Ascending aorta (tissue), 2 donors: ENCODE results near the gene PPA1. TPM values are rescaled to one million over a fixed set of nuclear protein-coding genes. Genes with fewer than 3 reads are reported as not detected.

Experiments used
- DNase-seq, 2 donors: peaks; one replicate each; pipeline ENCODE4 v3.0.0-alpha.2; 2019; ENCODE audit warnings: low spot score in 2 of 2
- H3K27ac ChIP-seq, 2 donors: fragments of 200-600 bp; sonication (generic); one replicate each; pipeline ENCODE4 v1.5.1; 2016 to 2017; ENCODE audit warnings: mild to moderate bottlenecking in 1 of 2
- H3K27me3 ChIP-seq: fragments of 200-600 bp; sonication (generic); one replicate; pipeline ENCODE4 v1.5.1; 2017
- H3K36me3 ChIP-seq, 2 donors: fragments of 200-600 bp; sonication (generic); one replicate each; pipeline ENCODE4 v1.5.1; 2016
- H3K4me1 ChIP-seq, 2 donors: fragments of 200-600 bp; sonication (generic); one replicate each; pipeline ENCODE4 v1.5.1; 2016 to 2017; ENCODE audit warnings: mild to moderate bottlenecking in 1 of 2
- H3K4me3 ChIP-seq, 2 donors: fragments of 200-600 bp; sonication (generic); one replicate each; pipeline ENCODE4 v1.5.1; 2016 to 2017; ENCODE audit warnings: mild to moderate bottlenecking in 1 of 2
- H3K9me3 ChIP-seq, 2 donors: fragments of 200-600 bp; sonication (generic); one replicate each; pipeline ENCODE4 v1.5.1; 2016
- intact Hi-C: fragments of 100-400 bp; cut with DNase I; formaldehyde crosslinking; loops from one replicate; pipeline ENCODE4 v1.15.1; 2023
- total RNA-seq: library from RNA; depleted of rRNA; stranded (reverse); fragments of >200 nt; gene quantifications from one replicate; pipeline ENCODE4 v1.1.0, GENCODE V29; 2016
- TF ChIP-seq, protein P1 (sequence below), 3 experiments: fragments of 200-600 bp in 2 of 3; fragments of 450-650 bp in 1 of 3; sonication (generic) in 2 of 3; IDR thresholded peaks; one replicate each; pipeline ENCODE4 v1.5.1; 2016 to 2019; ENCODE audit warnings: antibody characterized with exemption in 3 of 3, mild to moderate bottlenecking in 1 of 3, moderate library complexity in 1 of 3

Gene PPA1
- total RNA-seq, 1 donor from 2014 or later = 66.4 TPM

DNA sequence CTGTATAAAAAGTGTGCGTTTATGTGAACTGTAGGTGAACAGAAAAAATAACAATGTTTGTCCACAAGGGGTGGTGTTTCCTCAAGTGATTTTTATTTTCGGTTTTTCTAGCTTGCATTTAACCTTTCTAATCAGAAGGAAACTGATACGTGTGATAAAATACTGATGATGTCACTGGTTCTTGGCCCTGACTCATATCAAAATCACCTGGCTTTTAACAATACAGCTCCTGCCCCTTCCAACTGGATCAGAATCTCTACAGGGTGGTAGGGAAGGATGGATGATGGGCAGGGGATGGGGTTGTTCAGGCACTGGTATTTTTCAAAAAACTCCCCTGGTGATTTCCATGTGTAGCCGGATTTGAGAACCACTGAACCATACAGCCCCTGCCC, 39.7 kb upstream of the PPA1 start:
- intact Hi-C loops = no loop called here
- DNase-seq = peak in 1 of 2 donors; percentile 27
- Histone ChIP-seq H3K27me3 (no peaks in the 10 kb centered on the region), H3K4me3 (no peak overlapping the region), H3K4me1 (no peaks in the 10 kb centered on the region), H3K9me3 (no peaks in the 10 kb centered on the region), H3K27ac (no peak overlapping the region), H3K36me3 (no peaks in the 10 kb centered on the region)
- TF ChIP-seq, protein P1, sequence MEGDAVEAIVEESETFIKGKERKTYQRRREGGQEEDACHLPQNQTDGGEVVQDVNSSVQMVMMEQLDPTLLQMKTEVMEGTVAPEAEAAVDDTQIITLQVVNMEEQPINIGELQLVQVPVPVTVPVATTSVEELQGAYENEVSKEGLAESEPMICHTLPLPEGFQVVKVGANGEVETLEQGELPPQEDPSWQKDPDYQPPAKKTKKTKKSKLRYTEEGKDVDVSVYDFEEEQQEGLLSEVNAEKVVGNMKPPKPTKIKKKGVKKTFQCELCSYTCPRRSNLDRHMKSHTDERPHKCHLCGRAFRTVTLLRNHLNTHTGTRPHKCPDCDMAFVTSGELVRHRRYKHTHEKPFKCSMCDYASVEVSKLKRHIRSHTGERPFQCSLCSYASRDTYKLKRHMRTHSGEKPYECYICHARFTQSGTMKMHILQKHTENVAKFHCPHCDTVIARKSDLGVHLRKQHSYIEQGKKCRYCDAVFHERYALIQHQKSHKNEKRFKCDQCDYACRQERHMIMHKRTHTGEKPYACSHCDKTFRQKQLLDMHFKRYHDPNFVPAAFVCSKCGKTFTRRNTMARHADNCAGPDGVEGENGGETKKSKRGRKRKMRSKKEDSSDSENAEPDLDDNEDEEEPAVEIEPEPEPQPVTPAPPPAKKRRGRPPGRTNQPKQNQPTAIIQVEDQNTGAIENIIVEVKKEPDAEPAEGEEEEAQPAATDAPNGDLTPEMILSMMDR (IDR thresholded peaks at IDR 0.05) = peak in 1 of 3 experiments; percentile 45

DNA sequence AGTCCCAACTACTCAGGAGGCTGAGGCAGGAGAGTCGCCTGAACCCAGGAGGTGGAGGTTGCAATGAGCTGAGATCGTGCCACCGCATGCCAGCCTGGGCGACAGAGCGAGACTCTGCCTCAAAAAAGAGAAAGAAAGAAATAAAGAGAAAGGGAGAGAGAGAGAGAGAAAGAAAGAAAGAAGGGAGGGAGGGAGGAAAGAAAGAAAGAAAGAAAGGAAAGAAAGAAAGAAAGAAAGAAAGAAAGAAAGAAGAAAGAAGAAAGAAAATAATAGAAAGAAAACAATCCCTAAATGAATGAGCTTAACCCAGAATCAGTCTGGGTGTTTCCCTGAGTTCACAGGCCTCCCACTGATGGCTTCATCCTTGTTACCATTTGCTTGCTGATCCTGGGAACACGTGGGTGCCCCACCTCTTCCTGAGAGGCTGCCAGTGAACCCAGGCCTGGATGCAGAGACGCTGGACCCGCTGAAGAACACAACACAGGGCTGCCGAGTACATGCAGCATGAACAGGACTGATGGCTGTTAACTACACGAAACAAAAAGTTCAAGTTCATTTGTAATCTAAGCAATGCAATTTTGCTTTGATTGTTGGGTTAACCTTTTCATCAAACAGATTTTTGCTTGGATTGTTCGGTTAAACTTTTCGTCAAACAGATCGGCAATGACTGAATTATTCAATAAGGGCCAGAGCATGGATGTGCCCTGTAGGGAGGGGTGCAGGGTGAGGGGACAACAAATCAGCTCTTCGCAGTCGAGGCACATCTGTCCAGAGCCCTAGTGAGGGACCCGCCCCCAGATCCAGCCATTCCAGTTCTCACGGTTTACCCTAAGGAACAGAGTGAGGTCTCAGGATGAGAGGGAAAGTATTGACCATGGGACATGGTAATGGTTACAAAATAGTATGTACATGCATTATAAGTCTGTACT, 39.0 kb upstream of the PPA1 start:
- DNase-seq = peak in 1 of 2 donors; percentile 35
- Histone ChIP-seq H3K27ac (no peak overlapping the region), H3K4me1 (no peaks in the 10 kb centered on the region), H3K9me3 (no peaks in the 10 kb centered on the region), H3K27me3 (no peaks in the 10 kb centered on the region), H3K4me3 (no peak overlapping the region), H3K36me3 (no peaks in the 10 kb centered on the region)
- TF ChIP-seq, protein P1 (IDR thresholded peaks at IDR 0.05) = no peak
- intact Hi-C loops = no loop called here

DNA sequence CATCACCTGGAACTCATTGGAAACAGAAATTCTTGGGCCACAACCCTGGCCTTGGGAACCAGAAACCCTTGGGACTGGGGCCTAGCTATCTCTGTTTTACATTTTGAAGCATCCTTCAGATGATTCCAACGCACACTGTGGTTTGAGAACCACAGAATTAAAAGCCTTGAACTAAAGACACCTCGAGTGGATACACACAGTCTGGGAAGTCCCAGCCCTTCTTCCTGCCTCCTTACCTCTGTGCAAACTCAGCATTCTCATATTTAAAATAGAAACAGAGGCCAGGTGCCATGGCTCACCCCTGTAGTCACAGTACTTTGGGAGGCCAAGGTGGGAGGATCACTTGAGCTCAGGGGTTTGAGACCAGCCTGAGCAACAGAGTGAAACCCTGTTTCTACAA, 37.7 kb upstream of the PPA1 start:
- DNase-seq = no peak
- intact Hi-C loops = no loop called here
- H3K4me1 ChIP-seq = no peaks in the 10 kb centered on the region
- TF ChIP-seq, protein P1 (IDR thresholded peaks at IDR 0.05) = no peak
- no peaks in the 10 kb centered on the region for H3K27me3 ChIP-seq
- H3K27ac ChIP-seq = no peak overlapping the region
- no peaks in the 10 kb centered on the region for H3K36me3 ChIP-seq
- H3K9me3 ChIP-seq = no peaks in the 10 kb centered on the region
- H3K4me3 ChIP-seq = no peak overlapping the region

DNA sequence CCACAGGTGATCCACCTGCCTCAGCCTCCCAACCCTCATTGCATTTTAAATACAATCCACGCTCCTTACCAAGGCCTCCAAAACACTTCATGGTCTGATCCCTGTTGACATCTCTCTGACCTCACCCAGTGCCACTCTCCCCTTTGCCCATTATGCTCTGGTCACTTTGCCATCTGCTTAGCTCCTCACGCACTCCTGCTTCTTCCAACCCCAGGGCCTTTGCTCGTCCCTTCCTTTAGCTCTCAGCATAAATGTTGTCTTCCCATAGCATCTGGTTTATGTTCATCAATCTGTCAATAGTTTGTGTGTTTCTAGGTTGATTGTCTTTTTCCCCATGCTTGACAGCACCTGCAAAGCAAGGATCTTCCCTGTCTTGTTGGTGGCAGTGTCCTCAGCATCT, 36.5 kb upstream of the PPA1 start:
- no peak for DNase-seq
- no peaks in the 10 kb centered on the region for H3K9me3 ChIP-seq
- H3K27ac ChIP-seq = no peak overlapping the region
- intact Hi-C loops = loop anchor here (10.0 kb wide), 2 partner anchors 55 to 1305 kb away; no protein-coding TSS in a partner anchor
- TF ChIP-seq, protein P1 (IDR thresholded peaks at IDR 0.05) = no peak
- H3K36me3 ChIP-seq = no peaks in the 10 kb centered on the region
- no peaks in the 10 kb centered on the region for H3K27me3 ChIP-seq
- H3K4me1 ChIP-seq = no peaks in the 10 kb centered on the region
- no peak overlapping the region for H3K4me3 ChIP-seq

DNA sequence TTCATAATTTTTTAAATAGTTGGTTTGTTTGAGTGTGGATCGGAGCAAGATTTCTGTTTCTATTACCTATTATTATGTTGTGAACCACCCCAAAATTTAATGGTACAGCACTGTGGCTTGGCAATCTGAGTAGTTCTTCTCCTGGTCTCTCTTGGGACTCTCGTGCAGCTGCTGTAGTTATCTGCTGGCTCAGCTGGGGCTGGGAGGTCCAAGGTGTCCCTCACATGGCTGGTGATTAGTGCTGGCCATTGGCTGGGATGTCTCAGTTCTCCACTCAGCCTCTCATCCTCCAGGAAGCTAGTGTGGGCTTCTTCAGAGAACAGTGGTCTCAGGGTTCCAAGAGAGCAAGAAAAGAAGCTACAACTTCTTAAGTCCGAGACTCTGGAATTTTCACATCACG, 35.1 kb upstream of the PPA1 start:
- H3K27me3 ChIP-seq = no peaks in the 10 kb centered on the region
- no peak for DNase-seq
- intact Hi-C loops = loop anchor here (10.0 kb wide), 2 partner anchors 56 to 1306 kb away; no protein-coding TSS in a partner anchor
- no peak overlapping the region for H3K27ac ChIP-seq
- no peak overlapping the region for H3K4me3 ChIP-seq
- no peaks in the 10 kb centered on the region for H3K4me1 ChIP-seq
- no peaks in the 10 kb centered on the region for H3K36me3 ChIP-seq
- TF ChIP-seq, protein P1 (IDR thresholded peaks at IDR 0.05) = no peak
- no peaks in the 10 kb centered on the region for H3K9me3 ChIP-seq
